GM12892 (cell line): ENCODE data around the gene CAMSAP3. TPM values are rescaled to one million over a fixed set of nuclear protein-coding genes. Genes with fewer than 3 reads are reported as not detected.

Experiments
- DNase-seq: peaks from one replicate; pipeline ENCODE4 v3.0.0; 2011; ENCODE audit not compliant: insufficient read length
- FAIRE-seq: peaks from 2 replicates; lab custom pipeline; 2011; peaks lifted over from hg19 to GRCh38; lab: Jason Lieb, UNC
- POLR2A ChIP-seq: IDR thresholded peaks from 2 replicates; pipeline ENCODE4 v1.6.1; 2011; ENCODE audit warnings: low read depth, low read length, control low read depth
- POLR2AphosphoS5 ChIP-seq: IDR thresholded peaks from 2 replicates; pipeline ENCODE4 v1.6.1; 2011; ENCODE audit warnings: low read depth, low read length, control low read depth
- TAF1 ChIP-seq: IDR thresholded peaks from 2 replicates; pipeline ENCODE4 v1.6.1; 2011; ENCODE audit warnings: low read depth, mild to moderate bottlenecking, control low read depth, low read length, borderline replicate concordance
- polyA plus RNA-seq: library from polyadenylated mRNA; unstranded; fragments of >200 nt; gene quantifications from one replicate; pipeline ENCODE4 v1.2.1, GENCODE V29; 2012; ENCODE audit warnings: missing spikeins, inconsistent platforms; ENCODE audit not compliant: missing spikeins

The CAMSAP3 gene, protein sequence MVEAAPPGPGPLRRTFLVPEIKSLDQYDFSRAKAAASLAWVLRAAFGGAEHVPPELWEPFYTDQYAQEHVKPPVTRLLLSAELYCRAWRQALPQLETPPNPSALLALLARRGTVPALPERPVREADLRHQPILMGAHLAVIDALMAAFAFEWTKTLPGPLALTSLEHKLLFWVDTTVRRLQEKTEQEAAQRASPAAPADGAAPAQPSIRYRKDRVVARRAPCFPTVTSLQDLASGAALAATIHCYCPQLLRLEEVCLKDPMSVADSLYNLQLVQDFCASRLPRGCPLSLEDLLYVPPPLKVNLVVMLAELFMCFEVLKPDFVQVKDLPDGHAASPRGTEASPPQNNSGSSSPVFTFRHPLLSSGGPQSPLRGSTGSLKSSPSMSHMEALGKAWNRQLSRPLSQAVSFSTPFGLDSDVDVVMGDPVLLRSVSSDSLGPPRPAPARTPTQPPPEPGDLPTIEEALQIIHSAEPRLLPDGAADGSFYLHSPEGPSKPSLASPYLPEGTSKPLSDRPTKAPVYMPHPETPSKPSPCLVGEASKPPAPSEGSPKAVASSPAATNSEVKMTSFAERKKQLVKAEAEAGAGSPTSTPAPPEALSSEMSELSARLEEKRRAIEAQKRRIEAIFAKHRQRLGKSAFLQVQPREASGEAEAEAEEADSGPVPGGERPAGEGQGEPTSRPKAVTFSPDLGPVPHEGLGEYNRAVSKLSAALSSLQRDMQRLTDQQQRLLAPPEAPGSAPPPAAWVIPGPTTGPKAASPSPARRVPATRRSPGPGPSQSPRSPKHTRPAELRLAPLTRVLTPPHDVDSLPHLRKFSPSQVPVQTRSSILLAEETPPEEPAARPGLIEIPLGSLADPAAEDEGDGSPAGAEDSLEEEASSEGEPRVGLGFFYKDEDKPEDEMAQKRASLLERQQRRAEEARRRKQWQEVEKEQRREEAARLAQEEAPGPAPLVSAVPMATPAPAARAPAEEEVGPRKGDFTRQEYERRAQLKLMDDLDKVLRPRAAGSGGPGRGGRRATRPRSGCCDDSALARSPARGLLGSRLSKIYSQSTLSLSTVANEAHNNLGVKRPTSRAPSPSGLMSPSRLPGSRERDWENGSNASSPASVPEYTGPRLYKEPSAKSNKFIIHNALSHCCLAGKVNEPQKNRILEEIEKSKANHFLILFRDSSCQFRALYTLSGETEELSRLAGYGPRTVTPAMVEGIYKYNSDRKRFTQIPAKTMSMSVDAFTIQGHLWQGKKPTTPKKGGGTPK
- polyA plus RNA-seq = 0.57 TPM

GRCh38 chr19:7595466-7596133, at the start of gene CAMSAP3:
Gene CAMSAP3 (plus strand): TSS chr19:7595863. CDS start chr19:7596003, 140 bp downstream.
- no peak for FAIRE-seq
- no peak for DNase-seq
- TF ChIP-seq TAF1 (no peak), POLR2AphosphoS5 (no peak)

GRCh38 chr19:7545904-7546303, 49.8 kb upstream of the CAMSAP3 start:
- FAIRE-seq (no peak), DNase-seq (no peak)
- TF ChIP-seq TAF1 = no peak
- TF ChIP-seq POLR2A = no peak
- TF ChIP-seq POLR2AphosphoS5 = no peak

GRCh38 chr19:7547159-7547558, 48.5 kb upstream of the CAMSAP3 start:
- no peak for FAIRE-seq
- no peak for DNase-seq
- TF ChIP-seq TAF1 (no peak), POLR2A (no peak), POLR2AphosphoS5 (no peak)

- FAIRE-seq (no peak), DNase-seq (no peak)
- TF ChIP-seq POLR2A = no peak
- TF ChIP-seq POLR2AphosphoS5 = no peak
- no peak for TF ChIP-seq TAF1
Observed at GRCh38 chr19:7549429-7550148, 46.1 kb upstream of the CAMSAP3 start.

- DNase-seq (no peak), FAIRE-seq (no peak)
- TF ChIP-seq TAF1 (no peak), POLR2A (no peak), POLR2AphosphoS5 (no peak)
Observed at GRCh38 chr19:7550169-7550770, 45.4 kb upstream of the CAMSAP3 start.

DNA sequence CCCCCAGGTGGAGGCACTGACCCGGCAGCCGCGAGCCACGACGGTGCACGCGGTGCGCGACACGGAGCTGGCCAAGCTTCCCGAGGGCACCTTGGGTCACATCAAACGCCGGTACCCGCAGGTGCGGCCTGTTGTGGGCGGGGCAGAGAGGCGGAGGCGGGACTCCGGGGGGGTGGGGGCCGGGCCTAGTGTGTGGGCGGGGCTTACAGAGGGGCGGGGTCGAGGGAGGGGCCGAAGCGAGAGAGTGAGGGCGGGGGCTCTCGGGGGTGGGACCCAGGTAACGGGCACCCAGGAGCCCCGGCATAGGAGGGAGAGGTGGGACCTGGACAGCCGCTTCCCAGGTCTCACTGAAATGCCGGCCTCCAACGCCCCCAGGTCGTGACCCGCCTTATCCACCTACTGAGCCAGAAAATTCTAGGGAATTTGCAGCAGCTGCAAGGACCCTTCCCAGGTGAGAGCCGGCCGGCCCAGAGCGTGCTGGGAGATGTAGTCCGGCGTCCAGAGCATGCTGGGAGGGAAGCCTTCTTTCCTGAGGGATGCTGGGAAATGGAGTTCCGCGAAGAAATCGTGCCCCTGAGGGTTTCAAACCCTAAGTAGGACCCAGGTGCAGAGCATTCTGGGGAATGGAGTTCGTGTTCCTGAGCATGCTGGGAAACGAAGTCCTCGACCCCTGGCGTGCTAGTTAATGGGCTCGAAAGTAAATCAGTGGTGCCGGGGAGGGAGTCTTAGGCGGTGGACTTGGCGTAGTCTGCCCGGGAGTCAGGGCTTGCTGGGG, 44.5 kb upstream of the CAMSAP3 start:
- DNase-seq (no peak), FAIRE-seq (no peak)
- no peak for TF ChIP-seq TAF1
- TF ChIP-seq POLR2AphosphoS5 = no peak
- no peak for TF ChIP-seq POLR2A

DNA sequence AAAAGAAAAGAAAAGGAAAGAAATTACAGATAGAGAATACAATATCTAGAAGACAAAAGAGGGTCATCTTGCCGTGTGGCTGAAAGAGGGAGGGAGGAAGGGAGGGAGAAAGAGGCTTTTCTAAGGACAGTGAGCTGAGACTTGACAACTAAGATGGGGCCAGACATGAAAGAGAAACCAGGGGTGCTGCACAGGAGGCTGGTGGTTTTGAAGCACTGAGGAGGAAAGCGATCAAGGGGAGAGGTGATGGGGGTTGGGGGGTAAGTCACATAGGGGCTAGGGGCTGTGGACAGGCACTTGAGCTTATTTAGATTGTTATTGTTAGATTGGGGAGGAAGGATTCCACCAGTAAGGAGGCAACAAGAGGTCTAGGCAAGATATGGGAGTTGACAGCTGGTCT, 42.9 kb upstream of the CAMSAP3 start:
- TF ChIP-seq POLR2AphosphoS5 (no peak), POLR2A (no peak), TAF1 (no peak)
- DNase-seq = no peak
- no peak for FAIRE-seq

GRCh38 chr19:7554565-7554964, 41.1 kb upstream of the CAMSAP3 start:
- DNase-seq (no peak), FAIRE-seq (no peak)
- no peak for TF ChIP-seq TAF1
- TF ChIP-seq POLR2AphosphoS5 = no peak
- TF ChIP-seq POLR2A = no peak
